ENCODE data around the gene MAPKAP1.

Gene MAPKAP1

DNA sequence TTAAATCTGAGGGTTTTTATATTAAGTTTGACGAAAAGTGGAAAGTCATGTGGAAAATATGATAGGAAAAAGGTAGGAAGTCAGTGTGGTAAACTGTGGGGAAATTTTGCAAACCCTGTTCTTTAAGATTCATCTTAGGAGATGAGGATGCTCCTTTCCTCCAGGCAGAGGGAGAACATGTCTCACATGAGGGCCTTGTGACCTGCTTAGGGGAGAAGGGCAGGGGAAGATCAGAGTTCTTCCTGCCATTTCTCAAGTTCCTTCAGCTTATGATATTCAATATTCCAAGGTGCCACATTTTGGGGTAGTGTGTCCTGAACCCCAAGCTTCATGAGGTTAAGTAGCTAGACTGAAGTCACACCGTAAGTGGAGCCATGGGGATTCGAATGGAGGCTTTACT lies 53.7 kb downstream of the MAPKAP1 start:
- no peak for DNase-seq (ENCODE audit: low read depth)
- TF ChIP-seq, protein P1, sequence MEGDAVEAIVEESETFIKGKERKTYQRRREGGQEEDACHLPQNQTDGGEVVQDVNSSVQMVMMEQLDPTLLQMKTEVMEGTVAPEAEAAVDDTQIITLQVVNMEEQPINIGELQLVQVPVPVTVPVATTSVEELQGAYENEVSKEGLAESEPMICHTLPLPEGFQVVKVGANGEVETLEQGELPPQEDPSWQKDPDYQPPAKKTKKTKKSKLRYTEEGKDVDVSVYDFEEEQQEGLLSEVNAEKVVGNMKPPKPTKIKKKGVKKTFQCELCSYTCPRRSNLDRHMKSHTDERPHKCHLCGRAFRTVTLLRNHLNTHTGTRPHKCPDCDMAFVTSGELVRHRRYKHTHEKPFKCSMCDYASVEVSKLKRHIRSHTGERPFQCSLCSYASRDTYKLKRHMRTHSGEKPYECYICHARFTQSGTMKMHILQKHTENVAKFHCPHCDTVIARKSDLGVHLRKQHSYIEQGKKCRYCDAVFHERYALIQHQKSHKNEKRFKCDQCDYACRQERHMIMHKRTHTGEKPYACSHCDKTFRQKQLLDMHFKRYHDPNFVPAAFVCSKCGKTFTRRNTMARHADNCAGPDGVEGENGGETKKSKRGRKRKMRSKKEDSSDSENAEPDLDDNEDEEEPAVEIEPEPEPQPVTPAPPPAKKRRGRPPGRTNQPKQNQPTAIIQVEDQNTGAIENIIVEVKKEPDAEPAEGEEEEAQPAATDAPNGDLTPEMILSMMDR (IDR thresholded peaks at IDR 0.05; ENCODE audit: insufficient read depth, low read depth, low read length, missing control alignments), result no peak
- H3K4me3 ChIP-seq (ENCODE audit: low read length), result no peak overlapping the region

DNA sequence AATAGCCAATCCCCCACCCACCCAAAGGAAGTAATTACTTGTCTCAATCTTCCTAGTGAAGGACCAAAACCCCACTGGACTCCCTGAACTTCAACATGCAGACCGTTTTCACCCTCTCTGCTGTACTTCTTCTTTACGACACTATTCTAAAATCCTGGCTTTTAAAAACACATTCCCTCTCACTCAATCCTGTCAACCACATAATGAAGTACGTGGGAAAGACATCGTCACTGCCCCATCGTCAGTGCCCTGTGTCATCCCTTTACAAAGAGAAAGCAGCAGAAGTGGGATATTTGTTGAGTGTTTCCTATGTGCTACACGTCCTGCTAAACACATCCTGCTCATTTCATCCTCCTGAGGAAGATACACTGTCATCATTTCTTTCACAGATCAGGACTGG lies 54.2 kb downstream of the MAPKAP1 start:
- DNase-seq (ENCODE audit: low read depth), result no peak
- TF ChIP-seq, protein P1 (IDR thresholded peaks at IDR 0.05; ENCODE audit: insufficient read depth, low read depth, low read length, missing control alignments), result no peak
- no peak overlapping the region for H3K4me3 ChIP-seq (ENCODE audit: low read length)

DNA sequence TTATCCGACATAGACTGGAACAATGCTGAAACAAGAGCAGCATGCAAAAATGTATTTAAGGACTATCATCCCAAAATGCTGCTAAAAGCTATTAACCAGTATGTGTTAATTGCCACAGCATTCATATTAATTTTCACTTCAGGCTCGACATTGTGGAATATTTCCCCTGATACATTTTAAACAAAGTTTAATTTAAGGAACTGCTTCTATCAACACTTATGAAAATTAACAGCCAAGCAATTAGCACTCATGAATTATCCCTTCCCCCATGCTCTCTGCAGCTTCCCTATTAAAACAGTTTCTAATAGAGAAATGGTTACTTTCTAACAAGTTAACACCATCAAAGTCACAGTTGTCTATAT lies 54.8 kb downstream of the MAPKAP1 start:
- TF ChIP-seq, protein P1 (IDR thresholded peaks at IDR 0.05; ENCODE audit: insufficient read depth, low read depth, low read length, missing control alignments), result no peak
- no peak overlapping the region for H3K4me3 ChIP-seq (ENCODE audit: low read length)
- DNase-seq (ENCODE audit: low read depth), result no peak

DNA sequence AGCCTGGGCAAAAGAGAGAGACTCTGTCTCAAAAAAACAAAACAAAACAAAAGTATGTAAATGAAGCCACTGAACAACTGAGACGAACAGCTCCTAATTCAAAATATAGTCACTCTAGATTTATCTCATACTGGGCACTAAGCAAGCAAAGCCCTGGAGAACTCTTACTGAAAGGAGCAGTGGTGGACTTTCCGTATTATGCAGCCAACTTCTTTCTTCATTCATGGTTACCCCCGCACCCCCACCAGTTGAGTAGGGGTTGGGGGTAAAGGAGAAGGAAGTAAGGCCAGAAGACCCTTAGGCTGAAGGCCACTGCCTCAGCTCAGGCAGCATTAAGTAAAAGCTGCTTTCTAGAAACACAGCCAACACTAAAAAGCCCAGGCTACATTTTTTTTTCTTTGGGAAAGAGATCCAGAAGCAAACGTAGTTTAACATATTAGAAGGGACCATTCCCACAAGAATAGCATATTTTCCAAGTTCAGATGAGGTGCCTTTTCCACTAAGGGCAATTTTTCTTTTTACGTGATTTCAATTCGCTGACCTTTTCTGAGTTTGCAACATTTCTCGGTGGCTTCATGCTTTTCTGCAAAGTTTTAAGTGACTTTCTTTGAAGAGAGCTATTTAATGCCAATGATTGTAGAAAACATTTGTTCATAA lies 55.3 kb downstream of the MAPKAP1 start:
- DNase-seq (ENCODE audit: low read depth), result no peak
- no peak overlapping the region for H3K4me3 ChIP-seq (ENCODE audit: low read length)
- TF ChIP-seq, protein P1 (IDR thresholded peaks at IDR 0.05; ENCODE audit: insufficient read depth, low read depth, low read length, missing control alignments), result no peak

DNA sequence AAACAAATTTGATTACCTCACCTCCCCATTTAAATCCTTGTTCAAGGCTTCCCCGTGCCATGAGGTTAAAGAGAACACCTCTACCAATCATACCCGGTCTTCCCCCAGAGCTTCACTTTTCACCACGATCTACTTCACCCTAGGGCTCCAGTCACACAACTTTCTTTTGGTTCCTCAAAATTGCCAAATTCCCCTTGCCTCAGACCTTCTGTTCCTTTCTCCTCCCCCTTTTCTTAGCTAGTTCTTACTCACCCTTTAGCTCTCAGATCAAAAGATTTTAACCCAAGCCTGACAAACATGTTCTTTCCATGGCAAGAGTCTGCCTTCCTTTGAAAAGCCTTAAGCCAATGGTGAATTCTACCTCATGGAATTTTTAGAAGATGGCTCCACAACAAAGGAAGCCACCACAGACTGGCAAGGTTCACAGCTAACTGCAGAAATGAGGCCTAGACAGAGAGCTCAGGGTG lies 56.7 kb downstream of the MAPKAP1 start:
- H3K4me3 ChIP-seq (ENCODE audit: low read length), result no peak overlapping the region
- DNase-seq (ENCODE audit: low read depth), result peak; percentile 85
- TF ChIP-seq, protein P1 (IDR thresholded peaks at IDR 0.05; ENCODE audit: insufficient read depth, low read depth, low read length, missing control alignments), result no peak

DNA sequence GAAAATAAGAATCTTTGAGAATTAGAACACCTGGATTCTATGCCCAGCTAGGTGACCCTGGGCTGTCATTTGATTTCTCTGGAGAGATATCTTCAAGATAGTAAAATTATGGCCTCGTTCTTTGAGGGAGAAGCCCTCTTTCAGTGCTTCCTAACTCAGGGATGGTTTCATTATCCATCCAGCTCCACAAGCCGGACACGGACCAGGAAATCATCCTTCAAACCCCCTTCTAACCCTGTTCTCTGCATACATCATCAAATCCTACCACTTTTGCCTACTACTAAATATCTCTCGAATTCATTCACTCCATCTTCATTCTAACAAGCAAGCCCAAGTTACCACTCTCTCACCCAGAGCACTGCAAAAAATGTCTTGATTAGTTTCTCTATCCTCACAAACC lies 57.2 kb downstream of the MAPKAP1 start:
- no peak overlapping the region for H3K4me3 ChIP-seq (ENCODE audit: low read length)
- DNase-seq (ENCODE audit: low read depth), result no peak
- TF ChIP-seq, protein P1 (IDR thresholded peaks at IDR 0.05; ENCODE audit: insufficient read depth, low read depth, low read length, missing control alignments), result no peak

DNA sequence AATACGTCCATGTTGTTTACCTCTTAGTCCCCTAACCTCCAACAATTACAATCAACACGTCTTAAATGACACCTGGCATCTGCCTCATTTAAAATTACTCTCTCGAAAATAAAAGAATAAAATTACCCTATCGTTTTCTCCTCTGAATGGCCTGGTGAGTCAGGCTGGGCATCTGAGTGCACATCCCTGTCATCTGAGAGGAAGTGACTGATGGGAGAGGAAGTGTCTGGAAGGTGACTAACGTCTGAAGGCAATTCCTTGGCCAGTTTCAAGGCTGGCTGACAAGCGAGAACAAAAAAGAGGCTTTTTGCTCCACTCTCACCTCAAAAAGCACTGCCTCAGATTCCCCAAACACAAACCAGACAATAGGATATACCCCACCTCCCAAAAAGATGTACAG lies 57.7 kb downstream of the MAPKAP1 start:
- no peak overlapping the region for H3K4me3 ChIP-seq (ENCODE audit: low read length)
- DNase-seq (ENCODE audit: low read depth), result peak; percentile 94
- TF ChIP-seq, protein P1 (IDR thresholded peaks at IDR 0.05; ENCODE audit: insufficient read depth, low read depth, low read length, missing control alignments), result no peak
